SK-N-SH (cell line): Measurements from ENCODE around the gene EYA2. TPM values are rescaled to one million over a fixed set of nuclear protein-coding genes. Genes with fewer than 3 reads are reported as not detected.

Source experiments
- CTCF ChIA-PET: fragments of 300-600, 350-600 bp; formaldehyde crosslinking; extraction: SDS; loops from one replicate; lab custom pipeline; 2021; lab: Yijun Ruan, JAX
- POLR2A ChIA-PET: fragments of 350-600 bp; sonication (Branson Sonifier 250); formaldehyde crosslinking; extraction: SDS; loops from one replicate; lab custom pipeline; 2020; ENCODE audit warnings: antibody characterized with exemption, inconsistent platforms; lab: Yijun Ruan, JAX
- DNase-seq: peaks from one replicate; pipeline ENCODE4 v3.0.0; 2012
- H2AFZ ChIP-seq: fragments of 200-600 bp; sonication (generic); 2 replicates; pipeline ENCODE4 v1.8.1; 2016; ENCODE audit warnings: antibody characterized with exemption, mild to moderate bottlenecking, low read depth
- H3F3A ChIP-seq: fragments of 200-600 bp; sonication (generic); replicated peaks from 2 replicates; pipeline ENCODE3; 2016; ENCODE audit warnings: antibody characterized with exemption, mild to moderate bottlenecking; ENCODE audit not compliant: insufficient read depth
- H3K27ac ChIP-seq, 2 experiments: fragments of 200-500 bp in 1 of 2; fragments of 200-600 bp in 1 of 2; sonication (Bioruptor generic) in 1 of 2; sonication (generic), shearing (Covaris generic) in 1 of 2; 2 replicates each; pipeline versions ENCODE4 v1.5.1 to v1.6.1; 2014 to 2016; ENCODE audit warnings: low read depth in 2 of 2, inconsistent platforms in 1 of 2, low read length in 1 of 2, mild to moderate bottlenecking in 1 of 2, mixed read lengths in 1 of 2
- H3K27me3 ChIP-seq: fragments of 200-600 bp; sonication (generic), shearing (Covaris generic); 2 replicates; pipeline ENCODE4 v1.6.1; 2016; ENCODE audit warnings: mixed run types; ENCODE audit not compliant: insufficient read depth
- H3K36me3 ChIP-seq, 2 experiments: fragments of 200-500 bp in 1 of 2; fragments of 200-600 bp in 1 of 2; sonication (Bioruptor generic) in 1 of 2; sonication (generic) in 1 of 2; replicated peaks in 1 of 2; 2 replicates each; pipeline versions ENCODE3 to v1.5.1; 2014 to 2016; ENCODE audit warnings: low read length in 1 of 2, mild to moderate bottlenecking in 1 of 2; ENCODE audit not compliant: insufficient read depth in 2 of 2, control insufficient read depth in 1 of 2
- H3K4me1 ChIP-seq, 2 experiments: fragments of 200-500 bp in 1 of 2; fragments of 200-600 bp in 1 of 2; sonication (Bioruptor generic) in 1 of 2; sonication (generic), shearing (Covaris generic) in 1 of 2; 2 replicates each; pipeline versions ENCODE4 v1.5.1 to v1.6.1; 2014 to 2016; ENCODE audit warnings: low read depth in 1 of 2, low read length in 1 of 2, mixed run types in 1 of 2; ENCODE audit not compliant: insufficient read depth in 2 of 2, control insufficient read depth in 1 of 2
- H3K4me2 ChIP-seq: fragments of 200-600 bp; sonication (generic), shearing (Covaris generic); 2 replicates; pipeline ENCODE4 v1.6.1; 2017; ENCODE audit warnings: mixed run types
- H3K4me3 ChIP-seq, 2 experiments: fragments of 200-500 bp in 1 of 2; fragments of 200-600 bp in 1 of 2; sonication (Bioruptor generic) in 1 of 2; sonication (generic), shearing (Covaris generic) in 1 of 2; 2 replicates each; pipeline versions ENCODE4 v1.5.1 to v1.8.1; 2014 to 2016; ENCODE audit warnings: low read depth in 2 of 2, inconsistent platforms in 1 of 2, low read length in 1 of 2, mild to moderate bottlenecking in 1 of 2, mixed read lengths in 1 of 2, moderate library complexity in 1 of 2
- H3K79me2 ChIP-seq: fragments of 200-600 bp; sonication (generic); 2 replicates; pipeline ENCODE4 v1.8.1; 2017; ENCODE audit warnings: mild to moderate bottlenecking; ENCODE audit not compliant: insufficient read depth
- H3K9ac ChIP-seq: fragments of 200-600 bp; sonication (generic); 2 replicates; pipeline ENCODE4 v1.6.1; 2017; ENCODE audit warnings: mixed run types
- H3K9me2 ChIP-seq: fragments of 200-600 bp; sonication (generic); 2 replicates; pipeline ENCODE4 v1.6.1; 2017; ENCODE audit warnings: mixed run types
- H3K9me3 ChIP-seq: fragments of 200-600 bp; sonication (generic); 2 replicates; pipeline ENCODE4 v1.6.1; 2017; ENCODE audit warnings: mixed run types, mild to moderate bottlenecking, moderate library complexity
- H4K20me1 ChIP-seq: fragments of 200-600 bp; sonication (generic); 2 replicates; pipeline ENCODE4 v1.6.1; 2017; ENCODE audit warnings: mild to moderate bottlenecking, mixed run types; ENCODE audit not compliant: insufficient read depth
- CHD2 ChIP-seq: fragments of 150-350 bp; IDR thresholded peaks from 2 replicates; pipeline ENCODE4 v1.6.1; 2018; ENCODE audit warnings: low read length; ENCODE audit not compliant: partially characterized antibody
- ELF1 ChIP-seq: IDR thresholded peaks from 2 replicates; pipeline ENCODE4 v1.4.0; 2012
- EP300 ChIP-seq, 2 experiments: IDR thresholded peaks; 2 replicates each; pipeline versions ENCODE4 v1.4.0 to v1.6.1; 2012; ENCODE audit warnings: borderline replicate concordance in 1 of 2, low read depth in 1 of 2, low read length in 1 of 2
- FOXM1 ChIP-seq: IDR thresholded peaks from 2 replicates; pipeline ENCODE4 v1.4.0; 2012; ENCODE audit warnings: low read depth, mild to moderate bottlenecking
- GABPA ChIP-seq: IDR thresholded peaks from 2 replicates; pipeline ENCODE4 v1.4.0; 2012; ENCODE audit warnings: low read depth, mild to moderate bottlenecking
- JUND ChIP-seq: IDR thresholded peaks from 2 replicates; pipeline ENCODE4 v1.4.0; 2012
- MAX ChIP-seq: IDR thresholded peaks from 2 replicates; pipeline ENCODE4 v1.4.0; 2012; ENCODE audit warnings: low read depth
- NFIC ChIP-seq: IDR thresholded peaks from 2 replicates; pipeline ENCODE4 v1.4.0; 2012; ENCODE audit warnings: borderline replicate concordance
- PBX3 ChIP-seq: IDR thresholded peaks from 2 replicates; pipeline ENCODE4; 2012
- RXRA ChIP-seq: IDR thresholded peaks from 2 replicates; pipeline ENCODE4 v1.4.0; 2012; ENCODE audit warnings: low read depth, mild to moderate bottlenecking, borderline replicate concordance
- TAF1 ChIP-seq: IDR thresholded peaks from 2 replicates; pipeline ENCODE4 v1.6.1; 2012; ENCODE audit warnings: low read depth, mild to moderate bottlenecking, low read length, moderate library complexity, borderline replicate concordance
- TCF12 ChIP-seq: IDR thresholded peaks from 2 replicates; pipeline ENCODE4 v1.4.0; 2012
- TEAD4 ChIP-seq: IDR thresholded peaks from 2 replicates; pipeline ENCODE4 v1.4.0; 2012; ENCODE audit warnings: mild to moderate bottlenecking, borderline replicate concordance; ENCODE audit not compliant: insufficient read depth
- USF2 ChIP-seq: fragments of 150-350 bp; IDR thresholded peaks from 2 replicates; pipeline ENCODE4 v1.6.1; 2017; ENCODE audit warnings: antibody characterized with exemption, low read length, low read depth, borderline replicate concordance
- ZBTB33 ChIP-seq: IDR thresholded peaks from 2 replicates; pipeline ENCODE4 v1.4.0; 2012; ENCODE audit warnings: low read depth, borderline replicate concordance
- WGBS: methylation state at CpG from one replicate; pipeline ENCODE4 v1.1.6; 2017; ENCODE audit warnings: low lambda C conversion rate; 5-methylcytosine and 5-hydroxymethylcytosine counted together
- polyA plus RNA-seq, 3 experiments: library from polyadenylated mRNA; depleted of rRNA; stranded (reverse); fragments of >200 nt; gene quantifications; 2 replicates each; pipeline ENCODE4 v1.2.3, GENCODE V29; 2012

The EYA2 gene
- polyA plus RNA-seq, 1 of the 3 experiments (the other 2 are of a cell fraction): 0.05 TPM

GRCh38 chr20:47073766-47074475 is 179.3 kb downstream of the EYA2 start:
- Histone ChIP-seq H4K20me1 (no peaks in the 10 kb centered on the region), H3K4me1 (no peaks in the 10 kb centered on the region), H3K9me2 (no peaks in the 10 kb centered on the region), H3F3A (no peaks in the 10 kb centered on the region), H3K4me2 (no peak overlapping the region), H3K79me2 (no peaks in the 10 kb centered on the region), H3K9me3 (no peaks in the 10 kb centered on the region; the same call in 1 of the 2 replicates), H3K36me3 (no peaks in the 10 kb centered on the region), H2AFZ (no peak overlapping the region), H3K27ac (no peak overlapping the region), H3K27me3 (no peaks in the 10 kb centered on the region), H3K4me3 (no peak overlapping the region), H3K9ac (no peak overlapping the region)
- ChIA-PET POLR2A (no interaction called here), CTCF (no interaction called here)
- TF ChIP-seq MAX (no peak), GABPA (no peak), RXRA (no peak), TCF12 (no peak), JUND (no peak), ELF1 (no peak), USF2 (no peak), CHD2 (no peak)
- WGBS: 51% methylated on average over 15 of the region's 16 CpGs
- no peak for DNase-seq

- no peaks in the 10 kb centered on the region for H4K20me1 ChIP-seq
These were observed 180.6 kb downstream of the EYA2 start for GRCh38 chr20:47075263-47075662.

More at GRCh38 chr20:47075263-47075662, 180.6 kb downstream of the EYA2 start:
- TF ChIP-seq TAF1 (no peak), EP300 (IDR thresholded peaks at IDR 0.05; ENCODE audit: borderline replicate concordance in 1 of 2, low read depth in 1 of 2, low read length in 1 of 2) (no peak), USF2 (no peak), TEAD4 (no peak), NFIC (no peak), FOXM1 (no peak), ZBTB33 (no peak), PBX3 (no peak), ELF1 (no peak), GABPA (no peak)
- H3K27me3 ChIP-seq: no peaks in the 10 kb centered on the region
- H3F3A ChIP-seq: no peaks in the 10 kb centered on the region
- no peak overlapping the region for H3K4me3 ChIP-seq
- no peak overlapping the region for H3K27ac ChIP-seq
- no peak overlapping the region for H3K4me2 ChIP-seq
- H3K79me2 ChIP-seq: no peaks in the 10 kb centered on the region
- 41% methylated on average over 3 of the region's 3 CpGs for WGBS
- no peak overlapping the region for H3K9ac ChIP-seq
- no peaks in the 10 kb centered on the region for H3K4me1 ChIP-seq
- no peaks in the 10 kb centered on the region; the same call in 1 of the 2 replicates for H3K9me3 ChIP-seq
- ChIA-PET POLR2A (no interaction called here), CTCF (interaction anchor here (1.2 kb wide), 1 partner anchor 323 kb away, joined by 3 read pairs; no protein-coding TSS in a partner anchor)
- H2AFZ ChIP-seq: no peak overlapping the region
- no peaks in the 10 kb centered on the region for H3K9me2 ChIP-seq
- no peak for DNase-seq
- H3K36me3 ChIP-seq: no peaks in the 10 kb centered on the region
